ENCODE data around the gene ARIH2.

ARIH2 gene

GRCh38 chr3:48970586-48970985 is 51.9 kb downstream of the ARIH2 start:
- TF ChIP-seq, protein P1, sequence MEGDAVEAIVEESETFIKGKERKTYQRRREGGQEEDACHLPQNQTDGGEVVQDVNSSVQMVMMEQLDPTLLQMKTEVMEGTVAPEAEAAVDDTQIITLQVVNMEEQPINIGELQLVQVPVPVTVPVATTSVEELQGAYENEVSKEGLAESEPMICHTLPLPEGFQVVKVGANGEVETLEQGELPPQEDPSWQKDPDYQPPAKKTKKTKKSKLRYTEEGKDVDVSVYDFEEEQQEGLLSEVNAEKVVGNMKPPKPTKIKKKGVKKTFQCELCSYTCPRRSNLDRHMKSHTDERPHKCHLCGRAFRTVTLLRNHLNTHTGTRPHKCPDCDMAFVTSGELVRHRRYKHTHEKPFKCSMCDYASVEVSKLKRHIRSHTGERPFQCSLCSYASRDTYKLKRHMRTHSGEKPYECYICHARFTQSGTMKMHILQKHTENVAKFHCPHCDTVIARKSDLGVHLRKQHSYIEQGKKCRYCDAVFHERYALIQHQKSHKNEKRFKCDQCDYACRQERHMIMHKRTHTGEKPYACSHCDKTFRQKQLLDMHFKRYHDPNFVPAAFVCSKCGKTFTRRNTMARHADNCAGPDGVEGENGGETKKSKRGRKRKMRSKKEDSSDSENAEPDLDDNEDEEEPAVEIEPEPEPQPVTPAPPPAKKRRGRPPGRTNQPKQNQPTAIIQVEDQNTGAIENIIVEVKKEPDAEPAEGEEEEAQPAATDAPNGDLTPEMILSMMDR (IDR thresholded peaks at IDR 0.05; ENCODE audit: insufficient read depth, low read length, missing control alignments): no peak
- ChIA-PET CTCF (interaction anchor here (1.5 to 2.3 kb wide), 3 partner anchors 14 to 19 kb away, joined by 5 to 8 read pairs (median 6); partner anchors contain the start of gene P4HTM), POLR2A (interaction anchor here (0.8 to 1.3 kb wide), 2 partner anchors 51 to 52 kb away, joined by 3 to 4 read pairs; partner anchors contain the start of gene ARIH2)
- no peak overlapping the region for H3K4me3 ChIP-seq (ENCODE audit: low read depth, low read length)
- DNase-seq (ENCODE audit: low read depth, low spot score): no peak

DNA sequence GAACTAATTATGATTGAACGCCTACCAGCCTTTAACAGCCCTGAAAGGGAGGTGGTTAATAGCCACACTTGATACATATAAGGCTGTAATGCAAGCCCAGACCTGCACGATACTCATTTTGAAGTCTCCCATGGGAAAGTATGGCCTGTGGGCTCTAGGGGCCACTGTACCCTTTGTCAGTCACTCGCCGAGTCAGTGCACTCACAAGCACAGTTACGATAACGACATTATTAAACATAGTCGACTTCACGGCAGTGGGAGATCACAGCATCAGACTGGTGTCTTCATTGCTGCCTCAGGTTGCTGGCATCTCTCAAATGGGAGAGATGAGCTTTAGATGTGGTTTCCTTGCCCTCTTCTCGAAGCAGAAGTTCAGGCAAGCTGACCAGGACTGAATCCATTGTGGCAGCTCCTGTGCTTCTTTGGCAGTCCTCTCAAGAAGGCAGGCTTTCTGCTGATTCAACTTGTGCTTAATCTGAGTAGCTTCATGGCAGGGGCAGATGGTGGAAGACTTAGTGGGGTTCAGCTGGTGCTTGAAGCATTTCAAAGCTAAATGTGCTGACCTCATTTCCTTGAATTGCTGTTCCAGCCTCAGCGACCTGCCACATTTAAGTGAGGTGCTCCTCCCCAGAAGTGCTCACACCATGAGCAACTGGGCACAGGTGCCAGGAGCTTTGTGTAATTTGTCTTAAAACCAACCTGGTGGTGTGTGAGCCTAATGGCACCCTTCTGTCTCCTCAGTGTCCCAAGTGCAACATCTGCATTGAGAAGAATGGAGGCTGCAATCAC is 55.6 kb downstream of the ARIH2 start:
- TF ChIP-seq, protein P1 (IDR thresholded peaks at IDR 0.05; ENCODE audit: insufficient read depth, low read length, missing control alignments): no peak
- H3K4me3 ChIP-seq (ENCODE audit: low read depth, low read length): no peak overlapping the region
- ChIA-PET CTCF (interaction anchor here (4.8 kb wide), 1 partner anchor 13 kb away, joined by 38 read pairs; no protein-coding TSS in a partner anchor), POLR2A (interaction anchor here (1.5 kb wide), 1 partner anchor 47 kb away, joined by 3 read pairs; no protein-coding TSS in a partner anchor)
- no peak for DNase-seq (ENCODE audit: low read depth, low spot score)

- ChIA-PET CTCF (no interaction called here), POLR2A (no interaction called here)
- TF ChIP-seq, protein P1 (IDR thresholded peaks at IDR 0.05; ENCODE audit: insufficient read depth, low read length, missing control alignments): no peak
- no peak for DNase-seq (ENCODE audit: low read depth, low spot score)
- H3K4me3 ChIP-seq (ENCODE audit: low read depth, low read length): no peak overlapping the region
Observed at GRCh38 chr3:48979451-48979850, 60.8 kb downstream of the ARIH2 start.

- ChIA-PET POLR2A (no interaction called here), CTCF (interaction anchor here (0.9 kb wide), 1 partner anchor 14 kb away, joined by 3 read pairs; no protein-coding TSS in a partner anchor)
- TF ChIP-seq, protein P1 (IDR thresholded peaks at IDR 0.05; ENCODE audit: insufficient read depth, low read length, missing control alignments): no peak
- no peak for DNase-seq (ENCODE audit: low read depth, low spot score)
- no peak overlapping the region for H3K4me3 ChIP-seq (ENCODE audit: low read depth, low read length)
Observed at GRCh38 chr3:48980295-48980694, 61.7 kb downstream of the ARIH2 start.

DNA sequence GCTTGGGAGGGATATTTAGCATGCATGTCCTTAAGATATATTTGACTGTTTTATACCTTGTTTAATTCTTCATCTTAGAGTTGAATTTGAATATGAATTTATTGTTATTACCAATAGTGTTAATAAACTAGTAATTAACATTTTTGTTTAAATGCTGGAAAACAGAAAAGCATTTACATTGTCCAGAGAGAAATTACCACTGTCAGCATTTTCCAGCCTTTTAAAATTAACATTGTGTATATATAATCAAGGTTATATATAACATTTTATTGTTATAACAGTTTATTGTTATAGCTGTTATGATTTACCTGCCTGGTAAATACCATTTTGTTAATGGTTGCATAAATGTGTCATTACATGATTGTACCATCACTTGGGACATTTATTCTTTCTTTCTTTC is 63.4 kb downstream of the ARIH2 start:
- ChIA-PET POLR2A (no interaction called here), CTCF (no interaction called here)
- no peak for DNase-seq (ENCODE audit: low read depth, low spot score)
- TF ChIP-seq, protein P1 (IDR thresholded peaks at IDR 0.05; ENCODE audit: insufficient read depth, low read length, missing control alignments): no peak
- H3K4me3 ChIP-seq (ENCODE audit: low read depth, low read length): no peak overlapping the region

GRCh38 chr3:48982686-48983085 is 64.0 kb downstream of the ARIH2 start:
- TF ChIP-seq, protein P1 (IDR thresholded peaks at IDR 0.05; ENCODE audit: insufficient read depth, low read length, missing control alignments): no peak
- no peak for DNase-seq (ENCODE audit: low read depth, low spot score)
- ChIA-PET POLR2A (no interaction called here), CTCF (no interaction called here)
- no peak overlapping the region for H3K4me3 ChIP-seq (ENCODE audit: low read depth, low read length)

Measured in AG04449 (cell line).